GM20000 (cell line): ENCODE results near the gene RPGRIP1.

Experiments used
- DNase-seq: peaks from one replicate; pipeline ENCODE4 v3.0.0; 2012; ENCODE audit warnings: low spot score
- TF ChIP-seq, protein P1 (sequence below): IDR thresholded peaks from 2 replicates; pipeline ENCODE4 v1.5.1; 2012; ENCODE audit warnings: mild to moderate bottlenecking, control low read depth; ENCODE audit errors: extremely low read depth, missing control alignments

RPGRIP1 gene

DNA sequence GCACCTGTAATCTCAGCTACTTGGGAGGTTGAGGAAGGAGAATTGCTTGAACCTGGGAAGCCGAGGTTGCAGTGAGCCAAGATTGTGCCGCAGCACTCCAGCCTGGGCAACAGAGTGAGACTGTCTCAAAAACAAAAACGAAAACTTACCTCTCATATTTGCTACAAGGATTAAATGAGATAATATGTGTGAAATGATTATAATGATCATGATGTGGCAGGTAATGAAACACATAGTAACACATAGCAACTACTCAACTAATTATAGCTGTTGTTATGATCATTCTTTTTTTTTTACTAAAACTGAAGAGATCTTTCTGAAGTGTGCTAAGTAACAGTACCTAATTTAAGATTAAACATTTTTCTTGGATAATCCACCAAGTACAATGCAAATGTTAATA, 30.1 kb downstream of the RPGRIP1 start:
- DNase-seq = no peak
- TF ChIP-seq, protein P1, sequence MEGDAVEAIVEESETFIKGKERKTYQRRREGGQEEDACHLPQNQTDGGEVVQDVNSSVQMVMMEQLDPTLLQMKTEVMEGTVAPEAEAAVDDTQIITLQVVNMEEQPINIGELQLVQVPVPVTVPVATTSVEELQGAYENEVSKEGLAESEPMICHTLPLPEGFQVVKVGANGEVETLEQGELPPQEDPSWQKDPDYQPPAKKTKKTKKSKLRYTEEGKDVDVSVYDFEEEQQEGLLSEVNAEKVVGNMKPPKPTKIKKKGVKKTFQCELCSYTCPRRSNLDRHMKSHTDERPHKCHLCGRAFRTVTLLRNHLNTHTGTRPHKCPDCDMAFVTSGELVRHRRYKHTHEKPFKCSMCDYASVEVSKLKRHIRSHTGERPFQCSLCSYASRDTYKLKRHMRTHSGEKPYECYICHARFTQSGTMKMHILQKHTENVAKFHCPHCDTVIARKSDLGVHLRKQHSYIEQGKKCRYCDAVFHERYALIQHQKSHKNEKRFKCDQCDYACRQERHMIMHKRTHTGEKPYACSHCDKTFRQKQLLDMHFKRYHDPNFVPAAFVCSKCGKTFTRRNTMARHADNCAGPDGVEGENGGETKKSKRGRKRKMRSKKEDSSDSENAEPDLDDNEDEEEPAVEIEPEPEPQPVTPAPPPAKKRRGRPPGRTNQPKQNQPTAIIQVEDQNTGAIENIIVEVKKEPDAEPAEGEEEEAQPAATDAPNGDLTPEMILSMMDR = no peak

DNA sequence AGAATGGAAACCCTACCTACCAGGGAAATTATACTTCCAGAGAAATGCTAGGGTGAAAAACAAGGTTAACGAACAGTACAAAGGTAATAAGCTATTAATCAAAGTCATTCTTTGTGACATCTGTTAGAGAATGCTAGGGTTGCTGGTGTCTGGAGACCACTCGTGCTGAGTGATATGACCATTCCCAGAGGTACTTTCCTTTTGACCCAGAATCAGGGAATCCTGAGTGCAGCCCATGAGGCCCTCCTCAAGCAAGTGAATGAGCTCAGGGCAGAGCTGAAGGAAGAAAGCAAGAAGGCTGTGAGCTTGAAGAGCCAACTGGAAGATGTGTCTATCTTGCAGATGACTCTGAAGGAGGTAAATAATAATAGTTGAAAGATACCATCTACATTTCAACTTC, 31.7 kb downstream of the RPGRIP1 start:
- DNase-seq = no peak
- TF ChIP-seq, protein P1 = no peak

DNA sequence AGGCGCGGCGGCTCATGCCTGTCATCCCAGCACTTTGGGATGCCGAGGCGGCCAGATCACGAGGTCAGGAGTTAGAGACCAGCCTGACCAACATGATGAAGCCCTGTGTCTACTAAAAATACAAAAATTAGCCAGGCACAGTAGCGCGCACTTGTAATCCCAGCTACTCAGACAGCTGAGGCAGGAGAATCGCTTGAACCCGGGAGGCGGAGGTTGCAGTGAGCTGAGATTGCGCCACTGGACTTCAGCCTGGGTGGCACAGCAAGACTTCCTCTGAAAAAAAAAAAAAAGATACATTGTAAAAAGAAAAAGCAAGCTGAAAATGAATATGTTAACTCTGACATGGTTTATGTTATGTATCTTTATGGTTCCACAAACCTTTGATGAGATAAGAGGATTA, 33.6 kb downstream of the RPGRIP1 start:
- TF ChIP-seq, protein P1 = no peak
- no peak for DNase-seq

DNA sequence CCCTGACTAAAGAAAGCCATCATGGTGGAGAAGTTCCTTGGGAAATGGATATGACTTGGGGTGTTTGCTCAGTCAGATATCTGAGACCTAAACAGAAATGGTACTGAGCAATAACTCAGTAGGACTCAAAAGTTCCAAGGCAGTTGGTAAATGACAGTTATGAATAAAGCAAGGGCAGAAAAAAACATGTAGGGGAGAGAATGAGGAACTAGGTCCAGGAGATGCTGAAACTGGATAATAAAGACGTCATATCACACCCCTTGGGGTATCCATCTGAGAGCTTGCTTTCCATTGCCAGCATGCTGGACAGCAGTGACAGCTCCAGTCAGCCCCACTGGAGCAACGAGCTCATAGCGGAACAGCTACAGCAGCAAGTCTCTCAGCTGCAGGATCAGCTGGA, 37.5 kb downstream of the RPGRIP1 start:
- TF ChIP-seq, protein P1 = no peak
- DNase-seq = peak; percentile 51

DNA sequence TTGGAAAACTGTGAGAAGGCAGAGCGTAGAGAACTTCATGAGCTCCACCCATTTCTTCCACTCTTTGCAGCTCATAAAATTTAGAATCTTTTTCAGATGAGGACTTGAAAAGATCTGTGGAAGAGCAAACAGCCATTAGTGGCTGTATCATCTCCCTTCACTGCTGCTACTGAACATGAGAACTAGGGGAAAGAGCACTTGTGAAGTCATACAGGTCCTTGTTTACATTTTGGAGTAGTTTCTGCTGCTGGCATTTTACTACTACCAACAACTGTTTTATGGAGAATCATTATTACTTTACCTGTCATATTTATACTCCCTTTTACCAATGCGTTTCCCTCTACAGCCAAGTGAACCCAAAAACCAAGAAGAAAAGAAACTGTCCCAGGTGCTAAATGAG, 41.0 kb downstream of the RPGRIP1 start:
- TF ChIP-seq, protein P1 = no peak
- no peak for DNase-seq

DNA sequence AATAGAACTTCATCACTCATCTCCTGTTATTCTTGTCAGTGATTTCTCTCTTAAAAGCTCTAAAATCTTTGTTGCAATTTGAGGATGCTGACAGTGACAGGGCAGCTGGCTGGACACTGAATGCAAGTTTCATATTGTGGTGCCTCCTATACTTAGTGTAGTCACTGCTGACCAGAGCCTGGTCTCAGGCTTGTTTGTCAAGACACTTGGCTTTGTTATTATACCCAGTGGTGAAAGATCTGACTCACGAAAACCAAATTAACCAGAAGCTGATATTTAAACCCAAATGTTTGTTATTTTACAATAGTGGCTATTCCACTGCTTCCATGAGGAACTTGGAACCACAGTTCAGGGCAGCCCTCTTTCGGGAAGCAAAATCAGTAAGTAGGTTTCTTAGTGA, 42.8 kb downstream of the RPGRIP1 start:
- TF ChIP-seq, protein P1 = no peak

DNA sequence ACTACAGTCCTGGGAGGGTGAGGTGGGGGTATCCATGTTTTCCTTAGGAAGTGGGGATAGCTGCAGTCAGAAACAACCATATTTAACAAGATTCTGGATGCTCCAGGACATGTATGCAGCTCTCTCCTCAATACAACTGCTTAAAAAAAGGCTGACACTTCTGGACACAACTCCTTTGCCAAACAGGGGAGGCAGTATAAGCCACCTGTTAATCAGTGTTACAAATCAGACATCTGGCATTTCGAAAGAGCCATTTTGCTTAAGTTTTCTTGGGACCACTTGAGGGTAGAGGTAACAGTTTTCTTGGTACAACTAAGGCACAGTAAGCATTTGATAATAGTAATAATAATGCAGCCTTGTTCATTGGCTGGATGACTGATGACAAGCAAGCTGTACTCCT, 47.1 kb downstream of the RPGRIP1 start:
- TF ChIP-seq, protein P1 = no peak
- no peak for DNase-seq

More for the DNA sequence above, 42.8 kb downstream of the RPGRIP1 start:
- DNase-seq = no peak
